HG03432 (cell line): ENCODE data around the gene THAP2.
"Not testable (repeated sequence)": the region's sequence is repeated elsewhere in the genome, so short reads cannot be mapped to it uniquely, and the experiment has no call there.

Experiments used
- ATAC-seq: cut with Tn5 transposase; IDR thresholded peaks from one replicate; pipeline ENCODE4 v1.9.1; 2021; ENCODE audit warnings: mild to moderate bottlenecking, moderate library complexity; ENCODE audit not compliant: unreplicated experiment

The THAP2 gene

DNA sequence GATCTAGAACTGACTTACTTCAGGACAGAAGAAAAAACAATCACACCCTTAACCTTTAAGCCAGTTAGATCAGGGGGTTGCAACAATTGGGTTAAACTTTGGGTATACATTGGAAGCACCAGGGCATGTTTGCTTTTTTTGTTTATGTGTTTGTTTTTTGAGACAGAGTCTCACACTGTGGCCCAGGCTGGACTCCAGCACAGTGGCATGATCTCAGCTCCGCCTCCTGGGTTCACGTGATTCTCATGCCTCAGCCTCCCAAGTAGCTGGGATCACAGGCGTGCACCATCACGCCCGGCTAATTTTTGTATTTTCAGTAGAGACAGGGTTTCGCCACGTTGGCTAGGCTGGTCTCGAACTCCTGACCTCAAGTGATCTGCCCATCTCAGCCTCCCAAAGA lies 38.1 kb downstream of the THAP2 start:
- ATAC-seq = not testable (repeated sequence)

DNA sequence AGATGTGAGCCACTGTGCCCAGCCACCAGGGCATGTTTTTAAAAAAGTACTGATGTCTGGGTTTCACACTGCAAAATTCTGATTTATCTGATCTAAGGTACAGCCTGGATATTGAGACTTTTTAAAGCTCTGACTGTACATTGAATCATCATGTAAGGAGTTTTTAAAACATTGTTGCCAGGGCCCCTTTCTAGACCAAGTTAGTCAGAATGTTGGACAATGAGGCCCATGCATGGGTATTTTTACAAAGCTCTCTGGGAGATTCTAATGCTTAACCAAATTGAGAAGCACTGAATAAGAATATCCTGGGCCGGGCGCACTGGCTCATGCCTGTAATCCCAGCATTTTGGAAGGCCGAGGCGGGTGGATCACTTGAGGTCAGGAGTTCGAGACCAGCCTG lies 38.5 kb downstream of the THAP2 start:
- ATAC-seq = no peak

DNA sequence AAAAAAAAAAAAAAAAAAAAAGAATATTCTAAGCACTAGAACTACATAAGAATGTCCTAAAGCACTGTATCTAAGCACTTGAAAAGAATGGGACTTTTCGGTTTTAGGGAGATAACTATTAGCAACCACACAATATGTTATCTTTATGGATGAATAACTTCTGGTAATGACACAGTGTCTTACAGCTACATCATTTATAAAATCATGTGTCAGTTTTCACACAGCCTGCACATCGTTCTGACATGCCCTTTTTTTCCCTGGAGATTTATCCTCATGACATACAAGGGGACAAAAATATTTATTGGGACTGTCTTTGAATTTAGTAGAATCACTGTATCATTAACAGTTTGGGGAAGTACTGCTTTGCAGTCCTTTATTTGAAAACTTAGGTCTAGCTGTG lies 39.1 kb downstream of the THAP2 start:
- no peak for ATAC-seq

DNA sequence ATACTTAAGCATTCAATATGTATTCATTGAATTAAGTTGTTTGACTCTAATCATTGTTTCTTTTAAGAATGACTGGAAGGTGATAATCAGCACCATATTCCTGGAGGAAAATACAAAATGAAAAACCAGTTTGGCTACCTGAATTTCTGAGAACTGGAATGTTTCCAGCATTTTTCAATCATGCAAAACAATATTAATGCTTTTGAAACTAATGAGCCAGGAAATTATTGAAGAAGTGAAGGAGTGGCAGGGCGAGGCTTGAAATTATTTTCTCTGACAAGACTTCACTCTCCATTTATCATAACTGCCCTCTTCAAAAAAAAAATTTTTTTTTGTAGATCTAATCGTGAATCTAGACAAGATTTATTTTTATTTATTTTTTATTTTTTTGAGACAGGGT lies 40.8 kb downstream of the THAP2 start:
- ATAC-seq = no peak

DNA sequence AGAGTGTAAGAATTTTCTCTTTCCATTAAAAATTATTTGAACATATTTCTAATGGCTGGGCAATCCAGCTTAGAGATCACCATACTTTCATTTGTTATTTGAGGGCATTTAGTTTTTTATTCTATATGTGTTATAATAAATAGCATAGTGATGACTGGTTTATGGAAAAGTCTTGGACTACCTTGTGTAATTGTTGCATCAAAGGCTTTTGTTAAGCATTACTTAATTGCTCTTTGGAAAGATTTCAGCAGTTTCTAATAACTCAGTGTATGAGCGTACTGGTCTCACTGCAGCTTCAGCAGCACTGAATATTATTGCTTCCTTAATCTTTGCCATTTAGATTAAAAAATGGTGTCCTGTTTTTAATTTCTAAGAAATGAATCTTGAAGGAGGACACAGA lies 44.6 kb downstream of the THAP2 start:
- no peak for ATAC-seq

DNA sequence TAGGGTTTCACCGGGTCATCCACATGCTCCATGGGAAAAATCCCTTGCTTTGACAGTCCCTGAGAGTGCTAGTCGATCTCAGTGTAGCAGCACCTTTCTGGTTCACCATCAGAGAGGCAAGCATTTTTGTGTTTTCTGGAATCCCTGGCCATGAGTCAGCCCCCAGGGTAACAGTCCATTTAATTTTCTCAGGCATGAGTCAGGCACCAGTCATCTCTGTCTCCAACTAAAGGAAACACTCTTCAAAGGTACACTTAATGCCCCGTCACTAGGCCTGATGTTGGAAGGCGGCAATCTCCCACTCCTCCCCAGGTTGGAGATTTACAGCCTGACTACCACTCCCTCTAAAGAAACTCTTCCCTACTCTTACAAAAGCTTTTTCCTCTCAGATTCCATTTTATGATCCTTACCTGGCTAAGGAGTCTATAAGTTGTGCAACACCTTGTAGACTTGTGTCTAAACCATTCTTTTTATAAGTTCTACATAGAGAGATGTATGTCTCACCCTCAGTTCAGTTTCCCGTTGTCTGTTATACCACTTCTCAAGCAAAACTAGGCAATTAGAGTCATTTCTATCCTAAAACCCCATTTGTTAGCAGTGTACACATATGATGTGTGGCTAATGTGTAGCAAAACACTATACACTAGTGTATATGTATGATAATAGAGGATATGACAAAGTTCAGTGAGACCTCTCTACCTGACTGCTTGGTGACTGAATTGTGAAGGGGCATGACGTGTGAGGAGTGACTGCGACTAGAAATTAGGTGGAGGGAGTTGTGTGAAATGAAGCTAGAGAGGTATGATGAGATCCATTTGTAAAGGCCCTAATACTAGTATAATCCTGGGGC lies 46.4 kb downstream of the THAP2 start:
- ATAC-seq = no peak

DNA sequence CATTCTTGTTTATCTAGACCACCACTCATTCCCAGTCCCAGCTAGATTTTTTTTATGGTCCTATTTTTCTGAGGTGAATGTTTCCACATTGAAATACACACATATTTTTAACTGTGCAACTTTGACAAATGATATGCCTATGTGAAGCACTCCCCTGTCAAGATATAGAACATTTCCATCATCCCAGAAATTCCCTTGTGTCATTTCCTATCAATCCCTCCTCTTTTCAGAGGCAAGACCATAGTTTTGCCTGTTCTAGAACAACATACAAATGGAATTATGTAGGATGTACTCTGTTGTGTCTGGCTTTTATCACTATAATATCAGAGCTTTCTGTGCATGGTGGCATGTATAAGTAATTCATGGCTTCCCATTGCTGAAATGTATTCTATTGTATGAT lies 54.5 kb downstream of the THAP2 start:
- no peak for ATAC-seq

DNA sequence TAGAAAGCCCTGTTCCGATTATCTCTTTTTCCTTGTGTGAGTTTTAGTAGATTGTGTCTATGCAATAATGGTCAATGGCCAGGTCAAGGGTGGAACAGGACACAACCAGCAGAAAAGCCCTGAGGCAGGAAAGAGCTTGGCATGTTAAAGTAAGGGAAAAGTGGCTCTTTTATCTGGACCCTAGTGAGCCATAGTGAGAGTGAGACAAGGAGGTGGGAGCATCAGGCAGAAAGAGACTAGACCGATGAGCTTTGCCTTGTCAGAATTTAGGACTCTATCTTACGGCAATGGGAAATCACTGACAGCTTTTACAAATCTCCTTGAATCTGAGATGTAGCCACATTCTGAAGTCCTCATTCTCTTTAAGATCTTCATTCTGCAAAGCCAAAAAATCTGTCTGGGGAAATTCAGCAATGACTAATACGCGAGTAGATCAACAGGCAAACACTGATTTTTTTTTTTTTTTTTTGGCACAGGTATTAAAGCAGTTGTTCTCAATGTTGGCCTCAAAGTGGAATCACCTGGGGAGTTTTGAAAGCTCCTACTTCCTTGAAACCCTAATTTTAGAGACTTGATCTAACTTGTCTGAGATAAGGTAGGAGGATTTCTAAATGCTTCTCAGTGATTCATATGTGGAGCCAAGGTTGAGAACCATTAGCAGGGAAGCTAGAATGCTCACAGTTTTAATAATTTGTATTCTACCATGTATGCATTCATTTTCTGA lies 55.7 kb downstream of the THAP2 start:
- no peak for ATAC-seq

DNA sequence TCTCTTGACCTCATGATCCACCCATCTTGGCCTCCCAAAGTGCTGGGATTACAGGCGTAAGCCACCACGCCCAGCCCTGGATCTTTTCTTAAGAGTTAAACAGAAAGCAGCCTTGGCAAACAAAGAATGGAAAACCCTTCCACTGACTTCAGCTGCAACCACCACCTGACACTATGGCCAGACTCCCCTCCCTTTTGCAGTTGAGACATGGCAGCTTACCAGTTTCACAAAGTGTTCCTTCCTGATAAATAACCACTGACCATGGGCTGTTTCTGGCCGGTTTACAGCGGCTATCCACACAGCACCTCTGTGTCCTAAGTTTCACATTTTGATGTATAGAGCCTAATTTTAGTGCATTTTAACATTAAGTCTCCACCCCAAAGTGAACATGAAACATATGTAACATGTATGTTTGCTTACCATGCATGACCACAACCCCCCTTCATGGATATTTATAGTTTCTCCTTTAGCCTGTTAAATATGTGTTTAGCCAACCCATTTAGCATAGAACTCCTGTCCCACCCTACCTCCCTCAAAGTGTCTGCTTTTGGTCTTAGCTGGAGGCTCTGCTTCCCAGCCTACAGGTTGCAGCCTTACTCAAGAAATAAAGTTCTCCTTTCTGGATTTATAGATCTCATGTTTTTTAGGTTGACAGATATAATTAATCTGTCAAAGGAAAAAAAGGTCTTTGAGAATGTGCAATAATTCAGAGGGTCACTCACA lies 57.8 kb downstream of the THAP2 start:
- ATAC-seq = no peak

DNA sequence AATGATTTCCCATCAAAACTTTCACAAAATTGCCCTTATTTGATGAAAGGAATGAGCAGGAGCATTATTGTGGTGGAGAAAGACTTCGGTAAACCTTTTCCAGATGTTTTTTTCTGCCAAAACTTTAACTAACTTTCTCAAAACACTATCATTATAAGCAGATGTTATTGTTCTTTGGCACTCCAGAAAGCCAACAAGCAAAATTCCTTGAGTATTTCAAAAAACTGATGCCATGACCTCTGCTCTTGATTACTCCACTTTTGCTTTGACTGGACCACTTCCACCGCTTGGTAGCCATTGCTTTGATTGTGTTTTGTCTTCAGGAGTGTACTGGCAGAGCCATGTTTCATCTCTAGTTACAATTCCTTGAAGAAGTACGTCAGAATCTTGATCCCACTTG lies 60.9 kb downstream of the THAP2 start:
- no peak for ATAC-seq

DNA sequence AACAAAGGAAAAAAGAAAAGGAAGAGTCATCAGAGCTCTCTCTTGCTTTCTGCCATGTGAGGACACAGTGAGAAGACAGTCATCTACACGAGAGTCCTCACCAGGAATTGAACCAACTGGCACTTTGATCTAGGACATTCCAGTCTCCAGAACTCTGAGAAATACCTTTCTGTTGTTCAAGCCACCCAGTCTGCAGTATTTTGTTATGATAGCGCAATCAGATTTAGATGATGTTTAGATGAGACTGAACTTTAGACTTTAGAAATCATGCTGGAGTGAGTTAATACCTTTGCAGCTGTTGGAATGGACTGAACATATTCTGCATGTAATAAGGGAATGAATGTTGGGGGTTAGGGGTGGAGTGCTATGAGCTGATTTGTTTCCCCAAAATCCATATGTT lies 62.4 kb downstream of the THAP2 start:
- ATAC-seq = no peak

DNA sequence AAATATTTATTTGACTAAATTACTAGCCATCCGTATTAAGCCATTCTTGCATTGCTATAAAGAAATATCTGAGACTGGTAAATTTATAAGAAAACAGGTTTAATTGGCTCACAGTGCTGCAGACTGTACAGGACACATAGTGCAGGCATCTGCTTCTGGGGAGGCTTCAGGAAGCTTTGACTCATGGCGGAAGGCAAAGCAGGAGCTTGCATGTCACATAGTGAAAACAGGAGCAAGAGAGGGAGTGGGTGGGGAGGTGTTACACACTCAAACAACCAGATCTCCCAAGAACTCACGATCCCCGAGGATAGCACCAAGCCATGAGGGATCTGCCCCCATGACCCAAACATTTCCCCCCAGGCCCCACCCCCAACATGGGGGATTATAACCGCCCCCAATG lies 63.9 kb downstream of the THAP2 start:
- ATAC-seq = no peak
